ENCODE data around the gene COLGALT1.

COLGALT1 gene

GRCh38 chr19:17536955-17537354 lies 18.5 kb upstream of the COLGALT1 start:
- no peak for TF ChIP-seq CTCF (conservative IDR thresholded peaks at IDR 0.05)

GRCh38 chr19:17538684-17539237 lies 16.7 kb upstream of the COLGALT1 start:
- H3K27ac ChIP-seq, result peak overlapping the region; percentile 66

More at GRCh38 chr19:17536955-17537354, 18.5 kb upstream of the COLGALT1 start:
- no peak overlapping the region for H3K27ac ChIP-seq

GRCh38 chr19:17539238-17540117 lies 16.0 kb upstream of the COLGALT1 start:
- peak; percentile 69 for TF ChIP-seq CTCF (conservative IDR thresholded peaks at IDR 0.05)
- peak overlapping the region; percentile 66 for H3K27ac ChIP-seq

More at GRCh38 chr19:17538684-17539237, 16.7 kb upstream of the COLGALT1 start:
- no peak for TF ChIP-seq CTCF (conservative IDR thresholded peaks at IDR 0.05)

- no peak for TF ChIP-seq CTCF (conservative IDR thresholded peaks at IDR 0.05)
- no peak overlapping the region for H3K27ac ChIP-seq
Observed at GRCh38 chr19:17540174-17540573, 15.3 kb upstream of the COLGALT1 start.

GRCh38 chr19:17541184-17541759 lies 14.2 kb upstream of the COLGALT1 start:
- H3K27ac ChIP-seq, result no peak overlapping the region
- no peak for TF ChIP-seq CTCF (conservative IDR thresholded peaks at IDR 0.05)

GRCh38 chr19:17542042-17542441 lies 13.4 kb upstream of the COLGALT1 start:
- no peak for TF ChIP-seq CTCF (conservative IDR thresholded peaks at IDR 0.05)
- H3K27ac ChIP-seq, result no peak overlapping the region

Measured in VCaP (cell line).